Esophagus (tissue), 2 donors: Measurements from ENCODE around the gene ABHD8. TPM values are rescaled to one million over a fixed set of nuclear protein-coding genes. Genes with fewer than 3 reads are reported as not detected.
"Not testable (repeated sequence)": the region's sequence is repeated elsewhere in the genome, so short reads cannot be mapped to it uniquely, and the experiment has no call there.

Experiments used
- H3K27ac ChIP-seq, 2 donors: one replicate each; pipeline ENCODE4 v1.5.1; 2013; ENCODE audit warnings: low read depth in 2 of 2, mild to moderate bottlenecking in 2 of 2, inconsistent platforms in 1 of 2, low read length in 1 of 2, moderate library complexity in 1 of 2
- H3K27me3 ChIP-seq, 2 donors: one replicate each; pipeline ENCODE4 v1.6.1; 2013; ENCODE audit warnings: low read length in 2 of 2, control low read depth in 1 of 2, mild to moderate bottlenecking in 1 of 2; ENCODE audit not compliant: insufficient read depth in 2 of 2, control insufficient read depth in 1 of 2
- H3K36me3 ChIP-seq, 2 donors: one replicate each; pipeline ENCODE4 v1.6.1; 2013; ENCODE audit warnings: low read length in 1 of 2; ENCODE audit not compliant: control insufficient read depth in 2 of 2, insufficient read depth in 2 of 2
- H3K4me1 ChIP-seq, 2 donors: one replicate each; pipeline ENCODE4 v1.6.1; 2013; ENCODE audit warnings: low read length in 1 of 2; ENCODE audit not compliant: control insufficient read depth in 2 of 2, insufficient read depth in 2 of 2
- H3K4me3 ChIP-seq, 2 donors: one replicate each; pipeline ENCODE4 v1.5.1; 2013; ENCODE audit warnings: low read length in 2 of 2, mild to moderate bottlenecking in 2 of 2, low read depth in 1 of 2, moderate library complexity in 1 of 2
- H3K9me3 ChIP-seq, 2 donors: one replicate each; pipeline ENCODE4 v1.6.1; 2013; ENCODE audit warnings: mild to moderate bottlenecking in 2 of 2, low read depth in 1 of 2, low read length in 1 of 2, moderate library complexity in 1 of 2; ENCODE audit not compliant: control insufficient read depth in 2 of 2, insufficient read depth in 1 of 2
- WGBS, 2 donors: extraction: QIAGEN DNeasy Blood & Tissue Kit; methylation state at CpG; one replicate each; pipeline ENCODE4 v1.1.7; 2013; 5-methylcytosine and 5-hydroxymethylcytosine counted together
- polyA plus RNA-seq, 2 donors: library from polyadenylated mRNA; stranded (reverse); fragments of 200-250 nt; gene quantifications; one replicate each; pipeline ENCODE4 v1.2.3, GENCODE V29; 2013
- donor health status: healthy with polysubstance abuse.
- donor health status: Bipolar disorder and iron deficiency.

Gene ABHD8
- polyA plus RNA-seq, 2 donors, result 3.4 to 4.5 TPM

GRCh38 chr19:17303940-17304267 lies 679 bp upstream of the ABHD8 start:
- peak overlapping the region in 1 of 2 donors; percentile 21 for H3K4me3 ChIP-seq
- H3K4me1 ChIP-seq, result peaks cover 0 to 8% of the 10 kb centered on the region in 2 donors
- WGBS, 2 donors, result 52 to 68% methylated on average over 12 of the region's 12 CpGs
- peak overlapping the region; percentile 43 to 62 for H3K27ac ChIP-seq
- H3K27me3 ChIP-seq, result no peaks in the 10 kb centered on the region
- peaks cover 0 to 3% of the 10 kb centered on the region in 2 donors for H3K36me3 ChIP-seq
- no peaks in the 10 kb centered on the region for H3K9me3 ChIP-seq

- Histone ChIP-seq H3K9me3 (no peaks in the 10 kb centered on the region), H3K27ac (peak overlapping the region; percentile 45 to 48), H3K36me3 (peaks cover 0 to 3% of the 10 kb centered on the region in 2 donors), H3K27me3 (no peaks in the 10 kb centered on the region), H3K4me1 (peaks cover 0 to 5% of the 10 kb centered on the region in 2 donors), H3K4me3 (peak overlapping the region; percentile 62 to 68)
- WGBS, 2 donors, result 12 to 18% methylated on average over 23 to 29 of the region's 29 CpGs
These were observed 646 bp downstream of the ABHD8 start for GRCh38 chr19:17302391-17303166.

GRCh38 chr19:17300992-17301619 lies 2.1 kb downstream of the ABHD8 start:
- no peak overlapping the region for H3K27ac ChIP-seq
- H3K36me3 ChIP-seq, result peaks cover 0 to 3% of the 10 kb centered on the region in 2 donors
- WGBS, 2 donors, result 93 to 95% methylated on average over 40 to 51 of the region's 51 CpGs
- no peak overlapping the region for H3K4me3 ChIP-seq
- H3K4me1 ChIP-seq, result peaks cover 0 to 5% of the 10 kb centered on the region in 2 donors
- no peaks in the 10 kb centered on the region for H3K9me3 ChIP-seq
- no peaks in the 10 kb centered on the region for H3K27me3 ChIP-seq

GRCh38 chr19:17296976-17297375 lies 6.2 kb downstream of the ABHD8 start:
- H3K27me3 ChIP-seq, result no peaks in the 10 kb centered on the region
- peaks cover 0 to 6% of the 10 kb centered on the region in 2 donors for H3K36me3 ChIP-seq
- H3K4me3 ChIP-seq, result no peak overlapping the region
- H3K4me1 ChIP-seq, result peaks cover 0 to 3% of the 10 kb centered on the region in 2 donors
- WGBS, 2 donors, result 91 to 92% methylated on average over 6 of the region's 6 CpGs
- no peaks in the 10 kb centered on the region for H3K9me3 ChIP-seq
- H3K27ac ChIP-seq, result no peak overlapping the region

GRCh38 chr19:17296273-17296672 lies 7.0 kb downstream of the ABHD8 start:
- Histone ChIP-seq H3K9me3 (no peaks in the 10 kb centered on the region), H3K4me3 (no peak overlapping the region), H3K27me3 (no peaks in the 10 kb centered on the region), H3K27ac (no peak overlapping the region), H3K36me3 (peaks cover 0 to 6% of the 10 kb centered on the region in 2 donors), H3K4me1 (peaks cover 0 to 4% of the 10 kb centered on the region in 2 donors)
- WGBS, 2 donors, result 57 to 61% methylated on average over 4 of the region's 4 CpGs

- WGBS, 2 donors, result 91 to 92% methylated on average over 6 of the region's 6 CpGs
- not testable (repeated sequence) for H3K4me3 ChIP-seq, H3K4me1 ChIP-seq, H3K9me3 ChIP-seq, H3K27me3 ChIP-seq, H3K27ac ChIP-seq, H3K36me3 ChIP-seq
These were observed 7.7 kb downstream of the ABHD8 start for GRCh38 chr19:17295551-17295950.

- peaks cover 0 to 4% of the 10 kb centered on the region in 2 donors for H3K4me1 ChIP-seq
- H3K27ac ChIP-seq, result no peak overlapping the region
- WGBS, 2 donors, result 80 to 83% methylated on average over 47 to 48 of the region's 48 CpGs
- no peaks in the 10 kb centered on the region for H3K27me3 ChIP-seq
- no peaks in the 10 kb centered on the region for H3K9me3 ChIP-seq
- no peak overlapping the region for H3K4me3 ChIP-seq
- H3K36me3 ChIP-seq, result peaks cover 0 to 2% of the 10 kb centered on the region in 2 donors
These were observed 9.0 kb downstream of the ABHD8 start for GRCh38 chr19:17294051-17294891.

- no peaks in the 10 kb centered on the region for H3K9me3 ChIP-seq
- H3K36me3 ChIP-seq, result peaks cover 0 to 2% of the 10 kb centered on the region in 2 donors
- no peak overlapping the region for H3K4me3 ChIP-seq
- 88 to 89% methylated on average over 14 of the region's 14 CpGs for whole genome bisulfite sequencing, 2 donors
- H3K27ac ChIP-seq, result no peak overlapping the region
- peaks cover 0 to 4% of the 10 kb centered on the region in 2 donors for H3K4me1 ChIP-seq
- H3K27me3 ChIP-seq, result no peaks in the 10 kb centered on the region
These were observed 9.6 kb downstream of the ABHD8 start for GRCh38 chr19:17293605-17294004.

- Histone ChIP-seq H3K4me3 (peak overlapping the region; percentile 28 to 50), H3K9me3 (no peaks in the 10 kb centered on the region), H3K27me3 (no peaks in the 10 kb centered on the region), H3K27ac (peak overlapping the region; percentile 69 to 70), H3K36me3 (peaks cover 0 to 2% of the 10 kb centered on the region in 2 donors), H3K4me1 (peaks cover 0 to 4% of the 10 kb centered on the region in 2 donors)
- 2 to 8% methylated on average over 40 to 46 of the region's 46 CpGs for WGBS, 2 donors
These were observed 10.7 kb downstream of the ABHD8 start for GRCh38 chr19:17292301-17293074.
